ENCODE measurements around the gene ZDHHC16. TPM values are rescaled to one million over a fixed set of nuclear protein-coding genes. Genes with fewer than 3 reads are reported as not detected.
"Not testable (repeated sequence)": the region's sequence is repeated elsewhere in the genome, so short reads cannot be mapped to it uniquely, and the experiment has no call there.

Gene ZDHHC16
- total RNA-seq, 2 experiments from 2014 or later = 6.2 to 6.5 TPM

DNA sequence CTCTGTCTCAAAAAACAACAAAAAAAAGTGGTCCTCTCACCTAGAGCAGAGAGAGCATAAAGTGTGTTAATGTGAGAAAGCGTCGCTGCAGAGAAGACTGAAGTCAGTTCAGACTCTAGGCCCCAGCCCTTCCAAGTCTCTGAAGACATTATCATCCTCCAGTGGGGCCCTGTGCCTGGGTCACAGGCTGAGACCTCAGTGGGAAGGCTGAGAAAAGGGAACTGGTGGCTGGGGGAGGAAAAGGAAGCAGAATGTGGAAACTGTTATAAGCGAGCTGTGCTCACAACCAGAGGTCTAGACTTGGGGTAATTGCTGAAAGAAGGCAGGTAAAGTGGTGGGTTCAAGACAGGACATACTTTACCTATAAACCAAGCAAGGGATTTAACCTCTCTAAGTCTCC lies 39.9 kb upstream of the ZDHHC16 start:
- CTCF ChIA-PET = interaction anchor here (1.1 to 1.4 kb wide), 3 partner anchors 10 to 21 kb away, joined by 3 to 8 read pairs (median 5); no protein-coding TSS in a partner anchor
- no peak overlapping the region for H3K27ac Mint-ChIP-seq
- H3K4me3 Mint-ChIP-seq = no peak overlapping the region
- Histone ChIP-seq H3K9me3 (ENCODE audit: control insufficient read depth in 1 of 2, insufficient read depth in 1 of 2, low read length in 2 of 2) (no peaks in the 10 kb centered on the region), H3K4me1 (ENCODE audit: insufficient read depth, low read length) (peaks cover 16% of the 10 kb centered on the region), H3K36me3 (ENCODE audit: insufficient read depth, low read length) (no peaks in the 10 kb centered on the region), H3K27ac (ENCODE audit: low read depth in 1 of 2, low read length in 2 of 2) (no peak overlapping the region), H3K4me3 (ENCODE audit: low read length) (no peak overlapping the region), H3K27me3 (ENCODE audit: control insufficient read depth in 1 of 2, insufficient read depth in 2 of 2, low read length in 2 of 2) (no peaks in the 10 kb centered on the region)
- ATAC-seq (ENCODE audit: poor library complexity) (no peak), DNase-seq (peak in 3 of 14 experiments; percentile 27 to 51 (median 43))
- intact Hi-C loops (cut with DNase I, micrococcal nuclease) = loop anchor here (2.0 to 5.0 kb wide), 2 partner anchors 19 to 326 kb away; no protein-coding TSS in a partner anchor
- POLR2A ChIA-PET = no interaction called here
- peaks cover 2% of the 10 kb centered on the region for H3K36me3 Mint-ChIP-seq (ENCODE audit: low read depth)
- H3K27me3 Mint-ChIP-seq = no peaks in the 10 kb centered on the region
- H3K4me1 Mint-ChIP-seq (ENCODE audit: low read depth) = peaks cover 15% of the 10 kb centered on the region
- no peak for TF ChIP-seq CTCF (IDR thresholded peaks at IDR 0.05)
- H3K9me3 Mint-ChIP-seq = no peaks in the 10 kb centered on the region

- POLR2A ChIA-PET = interaction anchor here (0.8 kb wide), 1 partner anchor 96 kb away, joined by 3 read pairs; no protein-coding TSS in a partner anchor
Observed at GRCh38 chr10:97406483-97406882, 39.5 kb upstream of the ZDHHC16 start.

GRCh38 chr10:97407211-97407951 lies 38.6 kb upstream of the ZDHHC16 start:
- POLR2A ChIA-PET = interaction anchor here (0.8 kb wide), 1 partner anchor 95 kb away, joined by 3 read pairs; no protein-coding TSS in a partner anchor
- H3K27ac ChIP-seq (ENCODE audit: low read depth in 1 of 2, low read length in 2 of 2) = no peak overlapping the region

More at GRCh38 chr10:97406483-97406882, 39.5 kb upstream of the ZDHHC16 start:
- H3K9me3 Mint-ChIP-seq; H3K4me3 Mint-ChIP-seq; ATAC-seq (ENCODE audit: poor library complexity); H3K27me3 Mint-ChIP-seq; H3K36me3 ChIP-seq (ENCODE audit: insufficient read depth, low read length); H3K36me3 Mint-ChIP-seq (ENCODE audit: low read depth); H3K27ac Mint-ChIP-seq; H3K27ac ChIP-seq (ENCODE audit: low read depth in 1 of 2, low read length in 2 of 2); DNase-seq; H3K4me3 ChIP-seq (ENCODE audit: low read length); H3K9me3 ChIP-seq (ENCODE audit: control insufficient read depth in 1 of 2, insufficient read depth in 1 of 2, low read length in 2 of 2); H3K27me3 ChIP-seq (ENCODE audit: control insufficient read depth in 1 of 2, insufficient read depth in 2 of 2, low read length in 2 of 2): not testable (repeated sequence)
- CTCF ChIA-PET = interaction anchor here (0.7 to 1.4 kb wide), 5 partner anchors 10 to 49 kb away, joined by 3 to 8 read pairs (median 3); no protein-coding TSS in a partner anchor
- H3K4me1 ChIP-seq (ENCODE audit: insufficient read depth, low read length) = peaks cover 13% of the 10 kb centered on the region
- H3K4me1 Mint-ChIP-seq (ENCODE audit: low read depth) = peaks cover 11% of the 10 kb centered on the region
- intact Hi-C loops (cut with DNase I, micrococcal nuclease) = loop anchor here (2.0 to 5.0 kb wide), 2 partner anchors 18 to 326 kb away; no protein-coding TSS in a partner anchor

More at GRCh38 chr10:97407211-97407951, 38.6 kb upstream of the ZDHHC16 start:
- no peaks in the 10 kb centered on the region for H3K36me3 Mint-ChIP-seq (ENCODE audit: low read depth)
- peak overlapping the region; percentile 78 for H3K27ac Mint-ChIP-seq
- H3K4me1 Mint-ChIP-seq (ENCODE audit: low read depth) = peaks cover 10% of the 10 kb centered on the region
- no peaks in the 10 kb centered on the region for H3K9me3 Mint-ChIP-seq
- H3K4me3 ChIP-seq (ENCODE audit: low read length) = peak overlapping the region; percentile 29
- no peaks in the 10 kb centered on the region for H3K27me3 Mint-ChIP-seq
- CTCF ChIA-PET = interaction anchor here (0.7 to 1.4 kb wide), 8 partner anchors 9 to 48 kb away, joined by 3 to 8 read pairs (median 3); no protein-coding TSS in a partner anchor
- H3K4me3 Mint-ChIP-seq = peak overlapping the region; percentile 63
- H3K9me3 ChIP-seq (ENCODE audit: control insufficient read depth in 1 of 2, insufficient read depth in 1 of 2, low read length in 2 of 2) = no peaks in the 10 kb centered on the region
- no peaks in the 10 kb centered on the region for H3K27me3 ChIP-seq (ENCODE audit: control insufficient read depth in 1 of 2, insufficient read depth in 2 of 2, low read length in 2 of 2)
- DNase-seq = peak in 13 of 14 experiments; percentile 33 to 87 (median 50)
- TF ChIP-seq CTCF (IDR thresholded peaks at IDR 0.05) = peak; percentile 86
- intact Hi-C loops (cut with DNase I, micrococcal nuclease) = loop anchor here (1.0 to 5.0 kb wide), 6 partner anchors 12 to 325 kb away; partner anchors contain the start of genes EXOSC1 (in 1 of the 2), PGAM1 (in 1 of the 2) and ZDHHC16 (in 1 of the 2)
- peak; percentile 98 for ATAC-seq (ENCODE audit: poor library complexity)
- peaks cover 10% of the 10 kb centered on the region for H3K4me1 ChIP-seq (ENCODE audit: insufficient read depth, low read length)
- no peaks in the 10 kb centered on the region for H3K36me3 ChIP-seq (ENCODE audit: insufficient read depth, low read length)

Data from CD4-positive, alpha-beta T cell (primary cell).